Erythroblast (primary cell): ENCODE measurements around the gene WNT7A.

Experiments used
- DNase-seq, 2 experiments: peaks; one replicate each; lab custom pipeline; 2025; lab: John Stamatoyannopoulos, UW
- GATA1 ChIP-seq: IDR thresholded peaks from 2 replicates; pipeline ENCODE4 v1.6.1; 2011; ENCODE audit warnings: low read depth, mild to moderate bottlenecking, control low read depth, low read length, moderate library complexity
- POLR2A ChIP-seq: IDR thresholded peaks from 2 replicates; pipeline ENCODE4 v1.6.1; 2011; ENCODE audit warnings: mild to moderate bottlenecking, low read length

The WNT7A gene

GRCh38 chr3:13879102-13879945, 547 bp downstream of the WNT7A start:
- DNase-seq: no peak
- TF ChIP-seq GATA1 (no peak), POLR2A (no peak)

- no peak for DNase-seq
- TF ChIP-seq GATA1 (no peak), POLR2A (no peak)
Observed at GRCh38 chr3:13878281-13879101, 1.4 kb downstream of the WNT7A start.

- no peak for DNase-seq
- no peak for TF ChIP-seq GATA1
- TF ChIP-seq POLR2A: no peak
Observed at GRCh38 chr3:13877911-13878280, 2.0 kb downstream of the WNT7A start.

GRCh38 chr3:13876451-13877100, 3.3 kb downstream of the WNT7A start:
- no peak for TF ChIP-seq POLR2A
- no peak for TF ChIP-seq GATA1
- DNase-seq: no peak

GRCh38 chr3:13874891-13875290, 5.0 kb downstream of the WNT7A start:
- no peak for TF ChIP-seq GATA1
- no peak for TF ChIP-seq POLR2A

GRCh38 chr3:13873818-13874217, 6.1 kb downstream of the WNT7A start:
- TF ChIP-seq GATA1: no peak
- TF ChIP-seq POLR2A: no peak
- DNase-seq: no peak

More at GRCh38 chr3:13874891-13875290, 5.0 kb downstream of the WNT7A start:
- DNase-seq: no peak

GRCh38 chr3:13872451-13872850, 7.4 kb downstream of the WNT7A start:
- TF ChIP-seq GATA1: no peak
- no peak for TF ChIP-seq POLR2A
- DNase-seq: no peak

- TF ChIP-seq POLR2A: no peak
- no peak for TF ChIP-seq GATA1
Observed at GRCh38 chr3:13871791-13872190, 8.1 kb downstream of the WNT7A start.

GRCh38 chr3:13870902-13871301, 9.0 kb downstream of the WNT7A start:
- TF ChIP-seq POLR2A (no peak), GATA1 (no peak)
- no peak for DNase-seq

More at GRCh38 chr3:13871791-13872190, 8.1 kb downstream of the WNT7A start:
- DNase-seq: no peak

GRCh38 chr3:13869761-13870343, 10.0 kb downstream of the WNT7A start:
- no peak for DNase-seq
- TF ChIP-seq POLR2A (no peak), GATA1 (no peak)

GRCh38 chr3:13868844-13869724, 10.8 kb downstream of the WNT7A start:
- DNase-seq: no peak
- no peak for TF ChIP-seq GATA1
- TF ChIP-seq POLR2A: no peak

GRCh38 chr3:13867732-13868131, 12.1 kb downstream of the WNT7A start:
- TF ChIP-seq GATA1 (no peak), POLR2A (no peak)
- no peak for DNase-seq
